HL-60 (cell line): ENCODE measurements around the gene GIMAP2.

ENCODE experiments used
- GABPA ChIP-seq: IDR thresholded peaks from 2 replicates; pipeline ENCODE4 v1.6.1; 2012; ENCODE audit warnings: low read depth
- POLR2AphosphoS5 ChIP-seq: IDR thresholded peaks from 2 replicates; pipeline ENCODE4 v1.6.1; 2012; ENCODE audit warnings: low read depth
- TF ChIP-seq, protein P1 (sequence below): IDR thresholded peaks from one replicate; pipeline ENCODE4 v1.5.1; 2011; ENCODE audit warnings: low read length, control low read depth, inconsistent platforms; ENCODE audit not compliant: insufficient read depth

GRCh38 chr7:150738591-150739001 is 53.1 kb downstream of the GIMAP2 start:
- TF ChIP-seq POLR2AphosphoS5 (no peak), GABPA (no peak)
- TF ChIP-seq, protein P1, sequence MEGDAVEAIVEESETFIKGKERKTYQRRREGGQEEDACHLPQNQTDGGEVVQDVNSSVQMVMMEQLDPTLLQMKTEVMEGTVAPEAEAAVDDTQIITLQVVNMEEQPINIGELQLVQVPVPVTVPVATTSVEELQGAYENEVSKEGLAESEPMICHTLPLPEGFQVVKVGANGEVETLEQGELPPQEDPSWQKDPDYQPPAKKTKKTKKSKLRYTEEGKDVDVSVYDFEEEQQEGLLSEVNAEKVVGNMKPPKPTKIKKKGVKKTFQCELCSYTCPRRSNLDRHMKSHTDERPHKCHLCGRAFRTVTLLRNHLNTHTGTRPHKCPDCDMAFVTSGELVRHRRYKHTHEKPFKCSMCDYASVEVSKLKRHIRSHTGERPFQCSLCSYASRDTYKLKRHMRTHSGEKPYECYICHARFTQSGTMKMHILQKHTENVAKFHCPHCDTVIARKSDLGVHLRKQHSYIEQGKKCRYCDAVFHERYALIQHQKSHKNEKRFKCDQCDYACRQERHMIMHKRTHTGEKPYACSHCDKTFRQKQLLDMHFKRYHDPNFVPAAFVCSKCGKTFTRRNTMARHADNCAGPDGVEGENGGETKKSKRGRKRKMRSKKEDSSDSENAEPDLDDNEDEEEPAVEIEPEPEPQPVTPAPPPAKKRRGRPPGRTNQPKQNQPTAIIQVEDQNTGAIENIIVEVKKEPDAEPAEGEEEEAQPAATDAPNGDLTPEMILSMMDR: no peak
